Right lobe of liver (tissue), 6 donors: ENCODE data around the gene CD248. TPM values are rescaled to one million over a fixed set of nuclear protein-coding genes. Genes with fewer than 3 reads are reported as not detected.

Source experiments
- ATAC-seq, 4 donors: fragments of 200-7000 bp; cut with Tn5 transposase; one replicate each; pipeline ENCODE4 v1.9.1; 2020; ENCODE audit warnings: mild to moderate bottlenecking in 4 of 4, moderate library complexity in 4 of 4
- DNase-seq, 3 donors: peaks; one replicate each; pipeline ENCODE4 v3.0.0-alpha.2; 2020
- H3K27ac ChIP-seq, 3 donors: fragments of 200-600 bp; one replicate each; pipeline ENCODE4 v1.8.0; 2022
- H3K27me3 ChIP-seq, 2 donors: fragments of 200-600 bp; one replicate each; pipeline ENCODE4 v1.8.0; 2022
- H3K36me3 ChIP-seq, 4 donors: fragments of 200-600 bp; sonication (generic) in 1 of 4; one replicate each; pipeline versions ENCODE4 v1.5.1 to v1.8.0; 2017 to 2022; ENCODE audit warnings: control low read depth in 1 of 4
- H3K4me1 ChIP-seq, 4 donors: fragments of 200-600 bp; sonication (generic) in 1 of 4; one replicate each; pipeline versions ENCODE4 v1.5.1 to v1.8.0; 2017 to 2022; ENCODE audit warnings: control low read depth in 1 of 4
- H3K4me3 ChIP-seq, 3 donors: fragments of 200-600 bp; one replicate each; pipeline ENCODE4 v1.8.0; 2022
- H3K9me3 ChIP-seq, 4 donors: fragments of 200-600 bp; sonication (generic) in 1 of 4; one replicate each; pipeline versions ENCODE4 v1.5.1 to v1.8.0; 2017 to 2022; ENCODE audit warnings: control low read depth in 1 of 4
- POLR2A ChIP-seq: fragments of 450-650 bp; IDR thresholded peaks from one replicate; pipeline ENCODE4 v1.6.1; 2017; ENCODE audit warnings: antibody characterized with exemption, mild to moderate bottlenecking
- WGBS: methylation state at CpG from one replicate; pipeline ENCODE4 v1.1.6; 2018; ENCODE audit warnings: low coverage, low lambda C conversion rate; ENCODE audit not compliant: insufficient coverage; ENCODE audit errors: missing lambda C conversion rate; 5-methylcytosine and 5-hydroxymethylcytosine counted together
- intact Hi-C, 2 donors: fragments of 100-400 bp; cut with DNase I; formaldehyde crosslinking; loops; one replicate each; pipeline versions ENCODE4 v1.11.2 to v1.14.1; 2022
- total RNA-seq, 6 experiments: library from RNA; depleted of rRNA in 2 of 6; stranded (reverse); fragments of >200 nt in 2 of 6; fragmentation: NEBNext Ultra II Directional in 3 of 6; extraction: Animal tissue kit (Norgen Biotek cat#: 25700) in 3 of 6; gene quantifications; one replicate each; pipeline versions ENCODE4 v1.1.0 to v1.2.4, GENCODE V29; 2016 to 2023
- TF ChIP-seq, protein P1 (sequence below), 4 donors: fragments of 200-600 bp in 3 of 4; fragments of 450-650 bp in 1 of 4; IDR thresholded peaks; one replicate each; pipeline versions ENCODE4 v1.5.1 to v1.8.0; 2016 to 2022; ENCODE audit warnings: antibody characterized with exemption in 4 of 4, mild to moderate bottlenecking in 2 of 4
- donor health status: DM: no; HTN: yes; CAD: no.
- donor health status: DM: no; HTN: no; CAD: no.
- donor health status: DM: no; HTN: no; CAD: no.
- donor health status: DM: no; HTN: yes; CAD: no.
- donor health status: DM: no; HTN: yes; CAD: no.

CD248 gene
- total RNA-seq, 6 experiments from 2014 or later = 0.37 to 3.2 (median 0.94) TPM

- no peaks in the 10 kb centered on the region for H3K27me3 ChIP-seq
- DNase-seq (peak in 1 of 3 donors; percentile 44), ATAC-seq (no peak)
- intact Hi-C loops = no loop called here
- H3K4me1 ChIP-seq = peaks cover 0 to 9% (median 2%) of the 10 kb centered on the region in 4 donors
- WGBS = 80% methylated on average over 1 of the region's 18 CpGs
- peaks cover 0 to 23% (median 4%) of the 10 kb centered on the region in 4 donors for H3K36me3 ChIP-seq
- H3K4me3 ChIP-seq = no peak overlapping the region
- H3K27ac ChIP-seq = no peak overlapping the region
- TF ChIP-seq POLR2A = no peak
- TF ChIP-seq, protein P1, sequence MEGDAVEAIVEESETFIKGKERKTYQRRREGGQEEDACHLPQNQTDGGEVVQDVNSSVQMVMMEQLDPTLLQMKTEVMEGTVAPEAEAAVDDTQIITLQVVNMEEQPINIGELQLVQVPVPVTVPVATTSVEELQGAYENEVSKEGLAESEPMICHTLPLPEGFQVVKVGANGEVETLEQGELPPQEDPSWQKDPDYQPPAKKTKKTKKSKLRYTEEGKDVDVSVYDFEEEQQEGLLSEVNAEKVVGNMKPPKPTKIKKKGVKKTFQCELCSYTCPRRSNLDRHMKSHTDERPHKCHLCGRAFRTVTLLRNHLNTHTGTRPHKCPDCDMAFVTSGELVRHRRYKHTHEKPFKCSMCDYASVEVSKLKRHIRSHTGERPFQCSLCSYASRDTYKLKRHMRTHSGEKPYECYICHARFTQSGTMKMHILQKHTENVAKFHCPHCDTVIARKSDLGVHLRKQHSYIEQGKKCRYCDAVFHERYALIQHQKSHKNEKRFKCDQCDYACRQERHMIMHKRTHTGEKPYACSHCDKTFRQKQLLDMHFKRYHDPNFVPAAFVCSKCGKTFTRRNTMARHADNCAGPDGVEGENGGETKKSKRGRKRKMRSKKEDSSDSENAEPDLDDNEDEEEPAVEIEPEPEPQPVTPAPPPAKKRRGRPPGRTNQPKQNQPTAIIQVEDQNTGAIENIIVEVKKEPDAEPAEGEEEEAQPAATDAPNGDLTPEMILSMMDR (IDR thresholded peaks at IDR 0.05) = no peak
- H3K9me3 ChIP-seq = no peaks in the 10 kb centered on the region
Observed at GRCh38 chr11:66337103-66337899, 20.5 kb upstream of the CD248 start.

- Histone ChIP-seq H3K4me1 (peaks cover 0 to 9% (median 2%) of the 10 kb centered on the region in 4 donors), H3K9me3 (no peaks in the 10 kb centered on the region), H3K27ac (peak within 1 kb of the TSS in 2 of 3 donors; percentile 13 to 60), H3K27me3 (no peaks in the 10 kb centered on the region), H3K4me3 (peak within 1 kb of the TSS; percentile 28 to 48 (median 45)), H3K36me3 (peaks cover 0 to 23% (median 4%) of the 10 kb centered on the region in 4 donors)
- ATAC-seq (peak; percentile 61 to 85 (median 70)), DNase-seq (peak in 2 of 3 donors; percentile 56 to 70)
- intact Hi-C loops = no loop called here
- TF ChIP-seq POLR2A = no peak
- TF ChIP-seq, protein P1 (IDR thresholded peaks at IDR 0.05) = peak; percentile 36 to 56 (median 42)
- 3% methylated on average over 9 of the region's 22 CpGs for WGBS
Observed at GRCh38 chr11:66336234-66337102, 19.6 kb upstream of the CD248 start, which contains the start of gene RIN1. RIN1 (minus strand) TSS chr11:66336434; CDS start chr11:66336402, 32 bp downstream.

DNA sequence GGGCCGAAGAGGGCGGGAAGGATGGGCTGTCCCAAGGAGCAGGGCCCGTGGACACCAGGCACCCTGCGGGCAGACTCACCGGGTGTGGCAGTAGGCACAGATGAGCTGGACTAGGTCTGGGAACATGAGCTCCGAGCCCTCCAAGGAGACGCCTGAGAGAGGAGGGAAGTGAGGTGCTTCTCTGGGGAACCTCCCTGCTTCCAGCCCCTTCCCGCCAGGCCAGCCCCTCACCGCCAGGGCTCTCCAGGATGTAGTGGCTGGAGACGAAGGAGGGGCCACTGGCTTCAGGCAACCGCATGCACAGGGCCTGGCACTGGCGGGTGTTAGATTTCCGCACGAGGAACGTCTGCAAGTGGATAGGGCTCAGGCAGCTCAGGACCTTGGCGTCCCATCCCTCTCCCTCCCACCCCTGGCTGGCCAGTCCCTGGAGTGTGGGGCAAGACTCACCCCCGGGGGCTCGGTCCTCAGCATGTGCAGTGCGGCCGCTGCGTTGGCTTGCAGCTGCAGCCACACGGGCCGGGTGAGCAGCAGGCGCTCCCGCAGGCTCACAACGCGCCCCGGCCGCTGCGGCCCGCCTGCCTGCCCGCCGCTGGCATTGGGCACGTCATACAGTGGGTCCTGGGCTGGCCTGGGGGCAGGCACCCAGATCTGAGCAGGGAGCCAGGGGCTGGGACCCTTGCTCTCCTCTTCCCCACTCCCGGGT lies 18.8 kb upstream of the CD248 start:
- peak overlapping the region in 1 of 3 donors; percentile 60 for H3K27ac ChIP-seq
- peaks cover 0 to 15% (median 3%) of the 10 kb centered on the region in 4 donors for H3K36me3 ChIP-seq
- WGBS = 27% methylated on average over 3 of the region's 35 CpGs
- DNase-seq (peak in 1 of 3 donors; percentile 48), ATAC-seq (peak; percentile 2 to 27 (median 5))
- H3K9me3 ChIP-seq = no peaks in the 10 kb centered on the region
- intact Hi-C loops = no loop called here
- H3K27me3 ChIP-seq = no peaks in the 10 kb centered on the region
- TF ChIP-seq, protein P1 (IDR thresholded peaks at IDR 0.05) = no peak
- TF ChIP-seq POLR2A = no peak
- H3K4me3 ChIP-seq = peak overlapping the region; percentile 28 to 48 (median 45)
- H3K4me1 ChIP-seq = peaks cover 0 to 9% (median 2%) of the 10 kb centered on the region in 4 donors
